H1 (cell line): ENCODE measurements around the gene GPR65. TPM values are rescaled to one million over a fixed set of nuclear protein-coding genes. Genes with fewer than 3 reads are reported as not detected.

ENCODE experiments used
- BCL11A ChIP-seq, 2 experiments: IDR thresholded peaks; one replicate each; pipeline ENCODE4 v1.6.1; 2011; ENCODE audit warnings: low read depth in 2 of 2, low read length in 2 of 2, mild to moderate bottlenecking in 2 of 2
- BRCA1 ChIP-seq: IDR thresholded peaks from 2 replicates; pipeline ENCODE4 v1.6.1; 2012; ENCODE audit warnings: low read depth, low read length, improper control_type of control experiment
- HDAC6 ChIP-seq: IDR thresholded peaks from one replicate; pipeline ENCODE4 v1.7.1; 2012; ENCODE audit warnings: low read depth, mild to moderate bottlenecking, inconsistent platforms, low read length, moderate library complexity
- POLR2A ChIP-seq, 2 experiments: IDR thresholded peaks; 1 replicate in 1 of 2; 2 replicates in 1 of 2; pipeline ENCODE4 v1.6.1; 2011; ENCODE audit warnings: low read depth in 2 of 2, low read length in 2 of 2, mild to moderate bottlenecking in 2 of 2; ENCODE audit errors: control extremely low read depth in 1 of 2
- RFX5 ChIP-seq: IDR thresholded peaks from 2 replicates; pipeline ENCODE4 v1.6.1; 2011; ENCODE audit warnings: low read depth, low read length, improper control_type of control experiment, borderline replicate concordance
- RXRA ChIP-seq: IDR thresholded peaks from 2 replicates; pipeline ENCODE4 v1.6.1; 2011; ENCODE audit warnings: low read depth, mild to moderate bottlenecking, low read length, moderate library complexity; ENCODE audit not compliant: insufficient read depth
- SIRT6 ChIP-seq: IDR thresholded peaks from one replicate; pipeline ENCODE4 v1.7.1; 2012; ENCODE audit warnings: low read length, inconsistent platforms
- SP2 ChIP-seq: IDR thresholded peaks from 2 replicates; pipeline ENCODE4 v1.6.1; 2012; ENCODE audit warnings: mild to moderate bottlenecking, low read length, inconsistent platforms
- YY1 ChIP-seq: IDR thresholded peaks from 2 replicates; pipeline ENCODE4 v1.6.1; 2011; ENCODE audit warnings: low read depth, mild to moderate bottlenecking, low read length
- polyA plus RNA-seq, 7 experiments: library from polyadenylated mRNA; depleted of rRNA in 3 of 7; stranded (reverse) in 5 of 7; unstranded in 2 of 7; fragments of >200 nt in 5 of 7; fragments of 200-250 nt in 2 of 7; gene quantifications; 1 replicate in 5 of 7; 2 replicates in 1 of 7; 4 replicates in 1 of 7; pipeline versions ENCODE4 v1.2.1 to v1.2.3, GENCODE V29; 2011 to 2013; ENCODE audit warnings: missing spikeins in 2 of 7, mixed read lengths in 2 of 7
- total RNA-seq: library from RNA; stranded (reverse); fragmentation: NEBNext Ultra II Directional; extraction: Animal tissue kit (Norgen Biotek cat#: 25700); gene quantifications from 2 replicates; pipeline ENCODE4 v1.2.1, GENCODE V29; 2021
- TF ChIP-seq, protein P1 (sequence below): IDR thresholded peaks from 2 replicates; pipeline ENCODE4 v1.6.1; 2011; ENCODE audit warnings: low read length, improper control_type of control experiment

The GPR65 gene
- total and polyA plus RNA-seq, 2 of the 8 experiments (the other 6 are each of a cell fraction or from before 2014, with no cell fraction given), result not detected

DNA sequence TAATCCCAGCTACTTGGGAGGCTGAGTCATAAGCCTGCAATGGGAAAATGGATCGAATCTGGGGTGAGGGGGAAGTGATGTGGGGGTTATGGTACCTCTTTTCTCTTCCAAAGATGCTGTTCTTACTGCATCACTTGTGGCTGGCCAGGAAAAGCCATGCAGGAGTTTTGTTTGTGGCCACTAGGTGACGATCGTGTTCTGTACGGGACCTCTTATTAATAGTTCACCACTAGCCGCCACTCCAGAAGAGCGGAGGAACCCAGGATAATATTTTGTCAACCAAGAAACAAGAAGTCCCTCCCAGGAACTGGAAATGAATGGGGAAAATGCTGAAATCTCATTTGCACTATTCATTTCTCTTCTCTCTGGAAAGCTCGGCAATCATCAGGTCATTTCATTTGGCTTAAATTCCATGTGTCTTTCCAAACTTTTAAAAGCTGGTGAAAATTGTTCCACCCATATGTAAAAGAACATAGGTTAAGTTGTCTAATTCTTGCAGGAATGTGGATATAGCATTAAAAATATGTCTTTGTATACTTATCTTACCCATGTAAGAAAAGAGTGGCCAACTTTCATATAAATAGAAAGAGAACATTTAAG lies 8.9 kb downstream of the GPR65 start (continued):
- 0 out of 2 replicates have a peak, but pooled peaks have one; percentile 10 for TF ChIP-seq YY1
- no peak for TF ChIP-seq SP2
- TF ChIP-seq RFX5, result no peak
- TF ChIP-seq BCL11A (IDR thresholded peaks at IDR 0.05; ENCODE audit: low read depth in 2 of 2, low read length in 2 of 2), result no peak
- TF ChIP-seq, protein P1, sequence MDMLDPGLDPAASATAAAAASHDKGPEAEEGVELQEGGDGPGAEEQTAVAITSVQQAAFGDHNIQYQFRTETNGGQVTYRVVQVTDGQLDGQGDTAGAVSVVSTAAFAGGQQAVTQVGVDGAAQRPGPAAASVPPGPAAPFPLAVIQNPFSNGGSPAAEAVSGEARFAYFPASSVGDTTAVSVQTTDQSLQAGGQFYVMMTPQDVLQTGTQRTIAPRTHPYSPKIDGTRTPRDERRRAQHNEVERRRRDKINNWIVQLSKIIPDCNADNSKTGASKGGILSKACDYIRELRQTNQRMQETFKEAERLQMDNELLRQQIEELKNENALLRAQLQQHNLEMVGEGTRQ, result no peak
- TF ChIP-seq BRCA1, result no peak
- no peak for TF ChIP-seq SIRT6
- no peak for TF ChIP-seq HDAC6
- TF ChIP-seq RXRA, result no peak
- TF ChIP-seq POLR2A (IDR thresholded peaks at IDR 0.05; ENCODE audit: control extremely low read depth in 1 of 2, low read depth in 2 of 2, low read length in 2 of 2), result no peak
